Natural killer cell (primary cell): ENCODE measurements around the gene OLA1. TPM values are rescaled to one million over a fixed set of nuclear protein-coding genes. Genes with fewer than 3 reads are reported as not detected.
A peak's percentile ranks its signal among the peaks of the same experiment; 100 is the strongest.

Experiments
- ATAC-seq, 3 donors: fragments of 150-1000 bp in 2 of 3; fragments of 200-7000 bp in 1 of 3; cut with Tn5 transposase; 1 replicate in 1 of 3; 2 replicates in 2 of 3; pipeline ENCODE4 v1.10.0; 2021; ENCODE audit warnings: mild to moderate bottlenecking in 2 of 3, moderate library complexity in 2 of 3
- DNase-seq, 2 donors: peaks; one replicate each; pipeline versions ENCODE4 v3.0.0 to v3.0.0-alpha.2; 2013 to 2021; ENCODE audit warnings: mixed read lengths in 1 of 2
- H3K27ac ChIP-seq: one replicate; pipeline ENCODE4 v1.5.1; 2013; ENCODE audit warnings: mild to moderate bottlenecking, low read length
- H3K27me3 ChIP-seq: one replicate; pipeline ENCODE4 v1.6.1; 2013; ENCODE audit warnings: low read length; ENCODE audit not compliant: control insufficient read depth, insufficient read depth
- H3K36me3 ChIP-seq: one replicate; pipeline ENCODE4 v1.6.1; 2013; ENCODE audit warnings: low read length; ENCODE audit not compliant: control insufficient read depth, insufficient read depth
- H3K4me1 ChIP-seq: one replicate; pipeline ENCODE4 v1.6.1; 2013; ENCODE audit warnings: low read length; ENCODE audit not compliant: control insufficient read depth, insufficient read depth
- H3K4me3 ChIP-seq: one replicate; pipeline ENCODE4 v1.5.1; 2013; ENCODE audit warnings: low read length
- H3K9me3 ChIP-seq: one replicate; pipeline ENCODE4 v1.6.1; 2013; ENCODE audit warnings: low read length; ENCODE audit not compliant: control insufficient read depth, insufficient read depth
- H3K27ac Mint-ChIP-seq, 2 donors: one replicate each; pipeline ENCODE4 v1.8.0; 2022; ENCODE audit warnings: mild to moderate bottlenecking in 2 of 2, mixed read lengths in 2 of 2, moderate library complexity in 1 of 2
- H3K27me3 Mint-ChIP-seq, 2 donors: one replicate each; pipeline ENCODE4 v1.8.0; 2022; ENCODE audit warnings: low read depth in 2 of 2, mixed read lengths in 2 of 2
- H3K36me3 Mint-ChIP-seq: one replicate; pipeline ENCODE4 v1.8.0; 2022; ENCODE audit warnings: mixed read lengths
- H3K4me1 Mint-ChIP-seq, 2 donors: one replicate each; pipeline ENCODE4 v1.8.0; 2022; ENCODE audit warnings: mixed read lengths in 2 of 2
- H3K4me3 Mint-ChIP-seq: one replicate; pipeline ENCODE4 v1.8.0; 2022; ENCODE audit warnings: mild to moderate bottlenecking, moderate library complexity, mixed read lengths
- H3K9me3 Mint-ChIP-seq, 2 donors: one replicate each; pipeline ENCODE4 v1.8.0; 2022; ENCODE audit warnings: mixed read lengths in 2 of 2
- WGBS: methylation state at CpG from one replicate; pipeline ENCODE4 v1.1.7; 2013; ENCODE audit warnings: missing lambda C conversion rate; ENCODE audit not compliant: insufficient coverage; 5-methylcytosine and 5-hydroxymethylcytosine counted together
- intact Hi-C: fragments of 100-400 bp; cut with micrococcal nuclease; formaldehyde crosslinking; loops from one replicate; pipeline ENCODE4 v1.14.2; 2022
- total RNA-seq, 4 donors: library from RNA; stranded (reverse); fragments of 120-200 nt in 1 of 4; gene quantifications; one replicate each; pipeline versions ENCODE4 v1.2.3 to v1.2.4, GENCODE V29; 2013 to 2022
- TF ChIP-seq, protein P1 (sequence below): fragments of 200-600 bp; IDR thresholded peaks from one replicate; pipeline ENCODE4 v1.8.0; 2022; ENCODE audit warnings: antibody characterized with exemption

The OLA1 gene
- total RNA-seq, 3 donors from 2014 or later (not counting 1 experiment from before 2014, with no cell fraction given), result 42.3 to 45.9 (median 43.9) TPM

DNA sequence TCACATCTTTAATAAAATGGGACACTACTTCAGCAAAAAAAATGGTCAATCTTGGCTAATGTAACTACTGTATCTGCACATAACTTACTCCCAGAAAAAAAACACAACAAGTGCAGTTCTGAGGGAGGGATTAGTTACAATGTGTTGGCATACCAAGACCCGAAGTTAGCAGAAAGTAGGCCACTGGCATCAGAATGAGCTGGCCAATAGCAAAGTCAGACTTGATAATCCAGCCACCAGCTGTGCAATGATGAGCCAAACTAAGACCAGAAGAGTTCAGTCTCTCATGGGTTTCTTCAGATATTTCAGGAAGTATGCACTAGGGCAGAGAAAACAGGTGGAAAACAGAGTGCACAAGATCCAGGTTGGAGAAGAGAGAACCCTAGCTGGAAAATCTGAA, 65.3 kb downstream of the OLA1 start:
- Histone ChIP-seq H3K27me3 (no peaks in the 10 kb centered on the region), H3K4me3 (no peak overlapping the region), H3K36me3 (no peaks in the 10 kb centered on the region), H3K27ac (no peak overlapping the region), H3K9me3 (no peaks in the 10 kb centered on the region), H3K4me1 (no peaks in the 10 kb centered on the region)
- Mint-ChIP-seq H3K9me3 (no peaks in the 10 kb centered on the region), H3K36me3 (no peaks in the 10 kb centered on the region), H3K4me3 (no peak overlapping the region), H3K4me1 (peaks cover 12 to 22% of the 10 kb centered on the region in 2 donors), H3K27me3 (no peaks in the 10 kb centered on the region), H3K27ac (no peak overlapping the region)
- TF ChIP-seq, protein P1, sequence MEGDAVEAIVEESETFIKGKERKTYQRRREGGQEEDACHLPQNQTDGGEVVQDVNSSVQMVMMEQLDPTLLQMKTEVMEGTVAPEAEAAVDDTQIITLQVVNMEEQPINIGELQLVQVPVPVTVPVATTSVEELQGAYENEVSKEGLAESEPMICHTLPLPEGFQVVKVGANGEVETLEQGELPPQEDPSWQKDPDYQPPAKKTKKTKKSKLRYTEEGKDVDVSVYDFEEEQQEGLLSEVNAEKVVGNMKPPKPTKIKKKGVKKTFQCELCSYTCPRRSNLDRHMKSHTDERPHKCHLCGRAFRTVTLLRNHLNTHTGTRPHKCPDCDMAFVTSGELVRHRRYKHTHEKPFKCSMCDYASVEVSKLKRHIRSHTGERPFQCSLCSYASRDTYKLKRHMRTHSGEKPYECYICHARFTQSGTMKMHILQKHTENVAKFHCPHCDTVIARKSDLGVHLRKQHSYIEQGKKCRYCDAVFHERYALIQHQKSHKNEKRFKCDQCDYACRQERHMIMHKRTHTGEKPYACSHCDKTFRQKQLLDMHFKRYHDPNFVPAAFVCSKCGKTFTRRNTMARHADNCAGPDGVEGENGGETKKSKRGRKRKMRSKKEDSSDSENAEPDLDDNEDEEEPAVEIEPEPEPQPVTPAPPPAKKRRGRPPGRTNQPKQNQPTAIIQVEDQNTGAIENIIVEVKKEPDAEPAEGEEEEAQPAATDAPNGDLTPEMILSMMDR, result no peak
- intact Hi-C loops, result no loop called here
- ATAC-seq (no peak), DNase-seq (no peak)
- 86% methylated on average over 1 of the region's 1 CpG for WGBS

GRCh38 chr2:174181368-174181767, 67.0 kb downstream of the OLA1 start:
- TF ChIP-seq, protein P1, result no peak
- ATAC-seq (no peak), DNase-seq (no peak)
- Mint-ChIP-seq H3K9me3 (no peaks in the 10 kb centered on the region), H3K27ac (no peak overlapping the region), H3K27me3 (no peaks in the 10 kb centered on the region), H3K4me3 (no peak overlapping the region), H3K4me1 (peaks cover 19 to 31% of the 10 kb centered on the region in 2 donors), H3K36me3 (no peaks in the 10 kb centered on the region)
- Histone ChIP-seq H3K4me3 (no peak overlapping the region), H3K27me3 (no peaks in the 10 kb centered on the region), H3K4me1 (no peaks in the 10 kb centered on the region), H3K36me3 (no peaks in the 10 kb centered on the region), H3K27ac (no peak overlapping the region), H3K9me3 (no peaks in the 10 kb centered on the region)
- WGBS, result 95% methylated on average over 5 of the region's 5 CpGs
- intact Hi-C loops, result no loop called here

GRCh38 chr2:174180726-174181236, 67.6 kb downstream of the OLA1 start:
- Histone ChIP-seq H3K9me3 (no peaks in the 10 kb centered on the region), H3K27ac (no peak overlapping the region), H3K27me3 (no peaks in the 10 kb centered on the region), H3K4me1 (no peaks in the 10 kb centered on the region), H3K4me3 (no peak overlapping the region), H3K36me3 (no peaks in the 10 kb centered on the region)
- DNase-seq (no peak), ATAC-seq (no peak)
- Mint-ChIP-seq H3K9me3 (no peaks in the 10 kb centered on the region), H3K27me3 (no peaks in the 10 kb centered on the region), H3K36me3 (no peaks in the 10 kb centered on the region), H3K27ac (no peak overlapping the region), H3K4me3 (no peak overlapping the region), H3K4me1 (peaks cover 19 to 31% of the 10 kb centered on the region in 2 donors)
- TF ChIP-seq, protein P1, result no peak
- intact Hi-C loops, result no loop called here

DNA sequence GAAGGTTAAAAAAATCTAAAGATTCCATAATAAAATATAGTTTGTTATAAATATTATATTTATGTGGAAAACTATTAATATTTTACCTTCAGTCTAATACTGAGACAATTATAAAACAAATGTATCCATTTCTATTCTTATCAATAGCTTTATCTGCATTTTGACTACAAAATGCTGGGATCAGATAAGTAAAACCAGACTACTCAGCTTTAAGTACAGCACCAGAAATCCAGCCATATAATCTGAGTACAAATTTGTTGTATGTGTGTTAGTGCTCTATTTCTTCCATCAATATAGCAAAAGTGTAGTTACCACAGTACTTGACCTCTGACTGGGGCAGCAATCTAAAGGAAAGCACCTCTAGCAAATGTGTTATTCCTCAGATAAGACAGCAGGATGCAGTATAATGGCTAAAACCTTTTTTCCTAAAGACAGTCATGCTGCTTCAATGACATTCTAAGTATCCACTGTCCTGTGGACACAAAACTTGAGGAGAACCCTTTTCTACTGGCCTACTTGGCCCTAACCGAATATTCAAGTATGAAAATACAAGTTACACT, 68.1 kb downstream of the OLA1 start:
- H3K36me3 ChIP-seq, result no peaks in the 10 kb centered on the region
- TF ChIP-seq, protein P1, result no peak
- Mint-ChIP-seq H3K27me3 (no peaks in the 10 kb centered on the region), H3K4me3 (no peak overlapping the region), H3K36me3 (peaks cover 3% of the 10 kb centered on the region), H3K4me1 (peaks cover 19 to 31% of the 10 kb centered on the region in 2 donors), H3K9me3 (no peaks in the 10 kb centered on the region), H3K27ac (no peak overlapping the region)
- H3K4me1 ChIP-seq, result no peaks in the 10 kb centered on the region
- WGBS, result 89% methylated on average over 1 of the region's 1 CpG
- DNase-seq (no peak), ATAC-seq (peak in 1 of 3 donors; percentile 45)
- no peaks in the 10 kb centered on the region for H3K9me3 ChIP-seq
- H3K4me3 ChIP-seq, result no peak overlapping the region
- H3K27me3 ChIP-seq, result no peaks in the 10 kb centered on the region
- intact Hi-C loops, result no loop called here
- H3K27ac ChIP-seq, result no peak overlapping the region
